ENCODE measurements around the gene RASSF1. TPM values are rescaled to one million over a fixed set of nuclear protein-coding genes. Genes with fewer than 3 reads are reported as not detected.

RASSF1 gene
- total RNA-seq, 2 experiments from 2014 or later, result 68.0 to 71.2 TPM

GRCh38 chr3:50338965-50339364 is 1.7 kb downstream of the RASSF1 start:
- H3K36me3 ChIP-seq (ENCODE audit: insufficient read depth, low read length), result peaks cover 5% of the 10 kb centered on the region
- no peaks in the 10 kb centered on the region for H3K27me3 Mint-ChIP-seq
- no peaks in the 10 kb centered on the region for H3K27me3 ChIP-seq (ENCODE audit: control insufficient read depth in 1 of 2, insufficient read depth in 2 of 2, low read length in 2 of 2)
- peak overlapping the region; percentile 95 for H3K27ac Mint-ChIP-seq
- intact Hi-C loops (cut with DNase I, micrococcal nuclease), result loop anchor here (5.0 kb wide), 2 partner anchors 42 to 102 kb away; partner anchors contain the start of genes GNAI2 (in 1 of the 2), HYAL3 (in 1 of the 2) and NAA80 (in 1 of the 2)
- peak overlapping the region; percentile 96 for H3K4me3 Mint-ChIP-seq
- TF ChIP-seq CTCF (IDR thresholded peaks at IDR 0.05), result no peak
- CTCF ChIA-PET, result interaction anchor here (0.7 to 4.6 kb wide), 4 partner anchors 8 to 40 kb away, joined by 3 to 19 read pairs (median 6); partner anchors contain the start of genes HYAL3 and NAA80
- peaks cover 21% of the 10 kb centered on the region for H3K36me3 Mint-ChIP-seq (ENCODE audit: low read depth)
- H3K4me1 ChIP-seq (ENCODE audit: insufficient read depth, low read length), result peaks cover 78% of the 10 kb centered on the region
- POLR2A ChIA-PET, result interaction anchor here (0.9 to 7.9 kb wide), 7 partner anchors 10 to 204 kb away, joined by 3 to 214 read pairs (median 4); partner anchors contain the start of genes CYB561D2, GNAI2, HYAL3 and NAA80
- H3K9me3 ChIP-seq (ENCODE audit: control insufficient read depth in 1 of 2, insufficient read depth in 1 of 2, low read length in 2 of 2), result no peaks in the 10 kb centered on the region
- H3K9me3 Mint-ChIP-seq, result no peaks in the 10 kb centered on the region
- peak overlapping the region in 1 of 2 donors; percentile 95 for H3K27ac ChIP-seq (ENCODE audit: low read depth in 1 of 2, low read length in 2 of 2)
- no peak for ATAC-seq (ENCODE audit: poor library complexity)
- DNase-seq, result peak in 1 of 14 experiments; percentile 27
- peaks cover 70% of the 10 kb centered on the region for H3K4me1 Mint-ChIP-seq (ENCODE audit: low read depth)
- peak overlapping the region; percentile 93 for H3K4me3 ChIP-seq (ENCODE audit: low read length)

DNA sequence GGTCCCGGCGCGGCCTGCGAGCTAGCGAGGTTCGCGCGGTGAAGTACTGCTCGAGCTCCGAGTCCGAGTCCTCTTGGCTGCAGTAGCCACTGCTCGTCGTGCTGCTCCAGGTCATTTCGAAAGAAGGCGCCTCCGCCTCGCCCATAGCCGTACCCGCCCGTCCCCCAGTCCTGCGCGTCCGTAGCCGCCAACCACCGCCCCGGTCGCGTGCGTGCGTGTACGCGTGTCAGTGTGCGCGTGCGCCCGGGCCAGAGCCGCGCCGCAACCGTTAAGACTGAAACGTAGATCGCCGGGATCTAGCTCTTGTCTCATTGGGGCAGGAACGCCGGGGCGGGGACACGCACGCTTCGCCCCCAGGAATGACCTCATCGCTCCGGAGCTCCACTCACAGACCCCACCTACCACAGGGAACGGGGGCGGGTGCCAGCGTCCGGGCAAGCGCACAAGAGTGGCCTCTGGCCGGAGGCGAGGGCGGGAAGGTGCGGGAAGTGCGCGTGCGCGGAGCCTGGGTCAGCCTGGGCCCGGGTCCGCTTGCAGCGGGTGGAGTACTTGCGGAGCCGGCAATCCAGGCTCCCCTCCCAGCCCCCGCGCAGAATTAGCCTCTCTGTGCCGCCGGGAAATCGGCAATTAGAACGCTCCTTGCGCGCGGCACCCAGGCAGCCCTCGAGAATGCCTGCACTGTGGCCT is 3.3 kb downstream of the RASSF1 start:
- Mint-ChIP-seq H3K36me3 (ENCODE audit: low read depth) (peaks cover 28% of the 10 kb centered on the region), H3K4me1 (ENCODE audit: low read depth) (peaks cover 71% of the 10 kb centered on the region), H3K27ac (peak overlapping the region; percentile 95), H3K27me3 (no peaks in the 10 kb centered on the region), H3K9me3 (no peaks in the 10 kb centered on the region), H3K4me3 (peak overlapping the region; percentile 96)
- ChIA-PET CTCF (interaction anchor here (1.4 to 4.6 kb wide), 9 partner anchors 8 to 45 kb away, joined by 3 to 19 read pairs (median 5); partner anchors contain the start of genes CYB561D2, HYAL3, IFRD2 and NAA80), POLR2A (interaction anchor here (0.5 to 7.9 kb wide), 31 partner anchors 9 to 1720 kb away, joined by 3 to 214 read pairs (median 6); partner anchors contain the start of genes C3orf18, CACNA2D2, CYB561D2 and DUSP7)
- Histone ChIP-seq H3K27ac (ENCODE audit: low read depth in 1 of 2, low read length in 2 of 2) (peak overlapping the region; percentile 95 to 96), H3K9me3 (ENCODE audit: control insufficient read depth in 1 of 2, insufficient read depth in 1 of 2, low read length in 2 of 2) (no peaks in the 10 kb centered on the region), H3K36me3 (ENCODE audit: insufficient read depth, low read length) (peaks cover 8% of the 10 kb centered on the region), H3K4me3 (ENCODE audit: low read length) (peak overlapping the region; percentile 93), H3K4me1 (ENCODE audit: insufficient read depth, low read length) (peaks cover 85% of the 10 kb centered on the region), H3K27me3 (ENCODE audit: control insufficient read depth in 1 of 2, insufficient read depth in 2 of 2, low read length in 2 of 2) (no peaks in the 10 kb centered on the region)
- TF ChIP-seq CTCF (IDR thresholded peaks at IDR 0.05), result no peak
- intact Hi-C loops (cut with DNase I, micrococcal nuclease), result loop anchor here (1.0 to 5.0 kb wide), 5 partner anchors 9 to 100 kb away; partner anchors contain the start of genes CYB561D2 (in 1 of the 2), GNAI2 (in 1 of the 2), HYAL3 (in 1 of the 2) and NAA80 (in 1 of the 2)
- peak; percentile 81 to 98 (median 90) for DNase-seq
- ATAC-seq (ENCODE audit: poor library complexity), result peak; percentile 77

DNA sequence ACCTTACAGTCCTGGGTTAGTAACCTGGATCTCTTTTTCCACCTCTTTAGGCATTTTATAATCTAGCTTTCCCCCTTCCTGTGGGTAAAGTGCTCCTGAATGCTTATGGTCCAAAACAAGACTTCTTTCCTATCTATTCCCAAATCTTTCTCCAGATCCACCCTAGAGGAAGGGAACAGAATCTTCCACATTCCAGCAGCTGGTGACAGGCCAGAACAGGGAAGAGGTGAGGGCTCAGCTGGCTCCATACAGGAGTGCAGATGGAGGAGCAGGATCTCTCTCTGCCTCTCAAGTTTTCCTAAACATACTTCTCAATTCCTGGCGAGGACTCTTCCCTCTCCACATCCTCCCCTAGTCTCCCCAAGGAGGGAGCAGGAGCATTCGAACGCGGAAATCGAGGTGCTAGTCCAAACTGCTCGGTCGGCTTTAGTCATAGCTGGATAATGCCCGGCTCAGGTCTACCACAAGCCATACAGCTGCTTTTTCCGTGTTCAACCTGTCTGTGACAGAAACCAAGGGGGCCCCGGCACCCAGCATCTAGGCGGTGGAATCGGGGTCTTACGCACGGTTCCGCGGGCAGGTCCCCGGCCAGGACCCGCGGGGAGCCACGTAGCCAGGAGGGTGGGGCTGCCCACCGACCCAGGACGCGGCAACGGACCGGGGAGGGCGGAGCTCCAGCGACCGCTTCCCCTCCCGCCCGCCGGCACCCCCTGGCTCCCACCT is 4.0 kb downstream of the RASSF1 start:
- peaks cover 71% of the 10 kb centered on the region for H3K4me1 Mint-ChIP-seq (ENCODE audit: low read depth)
- no peak for DNase-seq
- intact Hi-C loops (cut with DNase I, micrococcal nuclease), result loop anchor here (1.0 to 5.0 kb wide), 5 partner anchors 8 to 99 kb away; partner anchors contain the start of genes CYB561D2 (in 1 of the 2), GNAI2 (in 1 of the 2), HYAL3 (in 1 of the 2) and NAA80 (in 1 of the 2)

More for the DNA sequence above, 4.0 kb downstream of the RASSF1 start:
- Mint-ChIP-seq H3K4me3 (peak overlapping the region; percentile 96), H3K27me3 (no peaks in the 10 kb centered on the region), H3K36me3 (ENCODE audit: low read depth) (peaks cover 35% of the 10 kb centered on the region), H3K27ac (peak overlapping the region; percentile 95), H3K9me3 (no peaks in the 10 kb centered on the region)
- TF ChIP-seq CTCF (IDR thresholded peaks at IDR 0.05), result no peak
- H3K36me3 ChIP-seq (ENCODE audit: insufficient read depth, low read length), result peaks cover 15% of the 10 kb centered on the region
- peak overlapping the region; percentile 93 for H3K4me3 ChIP-seq (ENCODE audit: low read length)
- peak; percentile 40 for ATAC-seq (ENCODE audit: poor library complexity)
- no peaks in the 10 kb centered on the region for H3K9me3 ChIP-seq (ENCODE audit: control insufficient read depth in 1 of 2, insufficient read depth in 1 of 2, low read length in 2 of 2)
- H3K27me3 ChIP-seq (ENCODE audit: control insufficient read depth in 1 of 2, insufficient read depth in 2 of 2, low read length in 2 of 2), result no peaks in the 10 kb centered on the region
- POLR2A ChIA-PET, result interaction anchor here (0.5 to 7.9 kb wide), 29 partner anchors 9 to 1316 kb away, joined by 3 to 214 read pairs (median 7); partner anchors contain the start of genes C3orf18, CACNA2D2, CYB561D2 and GNAI2
- peaks cover 82% of the 10 kb centered on the region for H3K4me1 ChIP-seq (ENCODE audit: insufficient read depth, low read length)
- peak overlapping the region; percentile 93 to 96 for H3K27ac ChIP-seq (ENCODE audit: low read depth in 1 of 2, low read length in 2 of 2)
- CTCF ChIA-PET, result interaction anchor here (1.4 to 4.6 kb wide), 8 partner anchors 8 to 44 kb away, joined by 3 to 19 read pairs (median 6); partner anchors contain the start of genes HYAL3, IFRD2, NAA80 and TUSC2

Measured in CD4-positive, alpha-beta T cell (primary cell).